H1 (cell line): ENCODE measurements around the gene SERPINB5. TPM values are rescaled to one million over a fixed set of nuclear protein-coding genes. Genes with fewer than 3 reads are reported as not detected.
A peak's percentile ranks its signal among the peaks of the same experiment; 100 is the strongest.

ENCODE experiments used
- CTCF ChIA-PET: fragments of 300-600 bp; sonication (Branson Sonifier 250); formaldehyde crosslinking; loops from one replicate; lab custom pipeline; 2021; ENCODE audit not compliant: partially characterized antibody; lab: Charles Lee
- POLR2A ChIA-PET: fragments of 300-600 bp; sonication (Branson Sonifier 250); formaldehyde crosslinking; loops from one replicate; lab custom pipeline; 2021; ENCODE audit warnings: inconsistent platforms; ENCODE audit not compliant: partially characterized antibody; lab: Charles Lee
- DNase-seq, 2 experiments: peaks; one replicate each; pipeline versions ENCODE4 v3.0.0 to v3.0.0-alpha.2; 2010 to 2022; ENCODE audit warnings: low spot score in 2 of 2, low read depth in 1 of 2, mixed read lengths in 1 of 2
- FAIRE-seq: peaks from 2 replicates; lab custom pipeline; 2011; peaks lifted over from hg19 to GRCh38; lab: Jason Lieb, UNC
- H2AFZ ChIP-seq: 2 replicates; pipeline ENCODE4 v1.8.1; 2012; ENCODE audit warnings: low read length, inconsistent platforms
- H2AK5ac ChIP-seq: 2 replicates; pipeline ENCODE4 v1.6.1; 2013; ENCODE audit warnings: low read depth, low read length
- H2BK120ac ChIP-seq: replicated peaks from 2 replicates; pipeline ENCODE3; 2013; ENCODE audit warnings: low read depth, low read length, inconsistent platforms
- H2BK12ac ChIP-seq: 2 replicates; pipeline ENCODE4 v1.6.1; 2013; ENCODE audit warnings: low read depth, low read length
- H2BK15ac ChIP-seq: 2 replicates; pipeline ENCODE4 v1.6.1; 2013; ENCODE audit warnings: low read length
- H2BK20ac ChIP-seq: 2 replicates; pipeline ENCODE4 v1.6.1; 2013; ENCODE audit warnings: low read length
- H2BK5ac ChIP-seq: 2 replicates; pipeline ENCODE4 v1.6.1; 2013; ENCODE audit warnings: low read depth, low read length
- H3K14ac ChIP-seq: 2 replicates; pipeline ENCODE4 v1.6.1; 2013; ENCODE audit warnings: inconsistent platforms; ENCODE audit not compliant: insufficient read length
- H3K18ac ChIP-seq: 2 replicates; pipeline ENCODE4 v1.6.1; 2013; ENCODE audit warnings: low read length; ENCODE audit errors: extremely low read depth
- H3K23ac ChIP-seq: 2 replicates; pipeline ENCODE4 v1.6.1; 2013; ENCODE audit warnings: inconsistent platforms; ENCODE audit not compliant: insufficient read length
- H3K23me2 ChIP-seq: 2 replicates; pipeline ENCODE4 v1.6.1; 2013; ENCODE audit warnings: low read depth, low read length
- H3K27ac ChIP-seq: 2 replicates; pipeline ENCODE4 v1.6.1; 2011; ENCODE audit warnings: low read depth, low read length, inconsistent platforms
- H3K27me3 ChIP-seq, 4 experiments: replicated peaks in 1 of 4; 1 replicate in 1 of 4; 2 replicates in 3 of 4; pipeline versions ENCODE4 v1.6.1 to v1.8.1; 2011 to 2013; ENCODE audit warnings: low read length in 3 of 4, mild to moderate bottlenecking in 3 of 4, inconsistent platforms in 2 of 4, mixed read lengths in 2 of 4, moderate library complexity in 1 of 4; ENCODE audit not compliant: control insufficient read depth in 3 of 4, insufficient read depth in 3 of 4; ENCODE audit errors: extremely low read depth in 1 of 4
- H3K36me3 ChIP-seq, 4 experiments: 2 replicates each; pipeline versions ENCODE4 v1.6.1 to v1.8.1; 2011 to 2013; ENCODE audit warnings: mild to moderate bottlenecking in 4 of 4, low read length in 3 of 4, moderate library complexity in 2 of 4, control low read depth in 1 of 4, inconsistent platforms in 1 of 4; ENCODE audit not compliant: insufficient read depth in 4 of 4, control insufficient read depth in 2 of 4
- H3K4ac ChIP-seq: replicated peaks from 2 replicates; pipeline ENCODE3; 2013; ENCODE audit warnings: low read length, low read depth, mixed read lengths, inconsistent platforms; ENCODE audit not compliant: insufficient read length
- H3K4me1 ChIP-seq, 4 experiments: replicated peaks in 1 of 4; 1 replicate in 1 of 4; 2 replicates in 3 of 4; pipeline versions ENCODE4 v1.6.1 to v1.8.1; 2011 to 2013; ENCODE audit warnings: low read length in 3 of 4, inconsistent platforms in 2 of 4, mixed read lengths in 1 of 4; ENCODE audit not compliant: insufficient read depth in 4 of 4, control insufficient read depth in 3 of 4
- H3K4me2 ChIP-seq, 2 experiments: 2 replicates each; pipeline versions ENCODE4 v1.6.1 to v1.8.1; 2011 to 2013; ENCODE audit warnings: low read depth in 2 of 2, low read length in 2 of 2, control low read depth in 1 of 2, inconsistent platforms in 1 of 2, mild to moderate bottlenecking in 1 of 2; ENCODE audit not compliant: insufficient read depth in 1 of 2
- H3K4me3 ChIP-seq, 4 experiments: fragments of 200-600, 300-600 bp in 1 of 4; sonication (generic), shearing (Covaris generic), sonication (Bioruptor Twin) in 1 of 4; 2 replicates each; pipeline versions ENCODE4 v1.5.1 to v1.8.1; 2011 to 2016; ENCODE audit warnings: low read length in 4 of 4, low read depth in 3 of 4, control low read depth in 2 of 4, inconsistent platforms in 2 of 4, mild to moderate bottlenecking in 2 of 4, mixed read lengths in 1 of 4, moderate library complexity in 1 of 4; ENCODE audit not compliant: insufficient read depth in 2 of 4; ENCODE audit errors: extremely low read depth in 1 of 4
- H3K56ac ChIP-seq: replicated peaks from 2 replicates; pipeline ENCODE3; 2013; ENCODE audit warnings: low read depth, mild to moderate bottlenecking, mixed read lengths, low read length, inconsistent platforms; ENCODE audit not compliant: insufficient read length
- H3K79me1 ChIP-seq: 2 replicates; pipeline ENCODE4 v1.6.1; 2013; ENCODE audit warnings: low read depth, low read length, control low read depth
- H3K79me2 ChIP-seq, 2 experiments: 2 replicates each; pipeline versions ENCODE4 v1.6.1 to v1.8.1; 2012 to 2013; ENCODE audit warnings: low read length in 2 of 2, mild to moderate bottlenecking in 2 of 2, inconsistent platforms in 1 of 2; ENCODE audit not compliant: insufficient read depth in 2 of 2, control insufficient read depth in 1 of 2
- H3K9ac ChIP-seq, 4 experiments: replicated peaks in 1 of 4; 1 replicate in 1 of 4; 2 replicates in 3 of 4; pipeline versions ENCODE4 v1.6.1 to v1.8.1; 2011 to 2013; ENCODE audit warnings: low read depth in 3 of 4, low read length in 3 of 4, control low read depth in 2 of 4, mild to moderate bottlenecking in 2 of 4, moderate library complexity in 2 of 4, inconsistent platforms in 1 of 4; ENCODE audit errors: extremely low read depth in 1 of 4
- H3K9me3 ChIP-seq, 2 experiments: 2 replicates each; pipeline versions ENCODE4 v1.6.1 to v1.8.1; 2012 to 2013; ENCODE audit warnings: mild to moderate bottlenecking in 2 of 2, moderate library complexity in 2 of 2, control low read depth in 1 of 2, inconsistent platforms in 1 of 2, low read depth in 1 of 2, low read length in 1 of 2, mixed read lengths in 1 of 2; ENCODE audit not compliant: insufficient read depth in 2 of 2
- H4K20me1 ChIP-seq, 2 experiments: replicated peaks in 1 of 2; 2 replicates each; pipeline versions ENCODE3 to v1.8.1; 2011 to 2013; ENCODE audit warnings: inconsistent platforms in 2 of 2, low read length in 2 of 2, mild to moderate bottlenecking in 1 of 2; ENCODE audit not compliant: insufficient read depth in 2 of 2, control insufficient read depth in 1 of 2
- H4K5ac ChIP-seq: 2 replicates; pipeline ENCODE4 v1.6.1; 2013; ENCODE audit warnings: low read length, low read depth, mixed read lengths, inconsistent platforms; ENCODE audit not compliant: insufficient read length
- H4K8ac ChIP-seq: 2 replicates; pipeline ENCODE4 v1.8.0; 2013; ENCODE audit warnings: mild to moderate bottlenecking, moderate library complexity, low read length, inconsistent platforms; ENCODE audit not compliant: insufficient read depth; ENCODE audit errors: extremely low read depth
- H4K91ac ChIP-seq: replicated peaks from 2 replicates; pipeline ENCODE3; 2013; ENCODE audit warnings: low read length, mixed read lengths, inconsistent platforms; ENCODE audit not compliant: insufficient read length
- BCL11A ChIP-seq, 2 experiments: IDR thresholded peaks; one replicate each; pipeline ENCODE4 v1.6.1; 2011; ENCODE audit warnings: low read depth in 2 of 2, low read length in 2 of 2, mild to moderate bottlenecking in 2 of 2
- CTCF ChIP-seq, 3 experiments: IDR thresholded peaks; 1 replicate in 2 of 3; 2 replicates in 1 of 3; pipeline versions ENCODE4 v1.5.1 to v1.6.1; 2011; ENCODE audit warnings: low read length in 3 of 3, mild to moderate bottlenecking in 3 of 3, inconsistent platforms in 2 of 3, low read depth in 1 of 3, moderate library complexity in 1 of 3; ENCODE audit not compliant: insufficient read depth in 1 of 3; ENCODE audit errors: control extremely low read depth in 1 of 3
- KDM5A ChIP-seq: fragments of 200-600 bp; IDR thresholded peaks from 2 replicates; pipeline ENCODE4 v1.7.1; 2012; ENCODE audit warnings: mild to moderate bottlenecking, low read length, inconsistent platforms, mixed read lengths
- POU5F1 ChIP-seq: IDR thresholded peaks from 2 replicates; pipeline ENCODE4 v1.6.1; 2011; ENCODE audit warnings: low read depth, mild to moderate bottlenecking, low read length, moderate library complexity
- RAD21 ChIP-seq, 2 experiments: IDR thresholded peaks in 1 of 2; conservative IDR thresholded peaks in 1 of 2; 2 replicates each; pipeline ENCODE4 v1.6.1; 2011; ENCODE audit warnings: low read depth in 2 of 2, low read length in 2 of 2, improper control_type of control experiment in 1 of 2, inconsistent platforms in 1 of 2, mild to moderate bottlenecking in 1 of 2, moderate library complexity in 1 of 2
- SIN3A ChIP-seq, 2 experiments: IDR thresholded peaks in 1 of 2; conservative IDR thresholded peaks in 1 of 2; 2 replicates each; pipeline ENCODE4 v1.6.1; 2011 to 2012; ENCODE audit warnings: low read length in 2 of 2, improper control_type of control experiment in 1 of 2, low read depth in 1 of 2, mild to moderate bottlenecking in 1 of 2
- TAF1 ChIP-seq: IDR thresholded peaks from 2 replicates; pipeline ENCODE4 v1.6.1; 2011; ENCODE audit warnings: mild to moderate bottlenecking, low read depth, low read length
- WGBS, 2 experiments: shearing (Covaris generic) in 1 of 2; methylation state at CpG; one replicate each; pipeline versions ENCODE4 v1.1.6 to v1.1.7; 2013 to 2015; ENCODE audit warnings: low lambda C conversion rate in 2 of 2, mixed read lengths in 2 of 2, inconsistent platforms in 1 of 2, low coverage in 1 of 2, missing lambda C conversion rate in 1 of 2; ENCODE audit not compliant: insufficient replicate concordance in 2 of 2, insufficient coverage in 1 of 2, insufficient read length in 1 of 2; ENCODE audit errors: extremely low coverage in 1 of 2, missing lambda C conversion rate in 1 of 2; 5-methylcytosine and 5-hydroxymethylcytosine counted together
- polyA plus RNA-seq, 7 experiments: library from polyadenylated mRNA; depleted of rRNA in 3 of 7; stranded (reverse) in 5 of 7; unstranded in 2 of 7; fragments of >200 nt in 5 of 7; fragments of 200-250 nt in 2 of 7; gene quantifications; 1 replicate in 5 of 7; 2 replicates in 1 of 7; 4 replicates in 1 of 7; pipeline versions ENCODE4 v1.2.1 to v1.2.3, GENCODE V29; 2011 to 2013; ENCODE audit warnings: missing spikeins in 2 of 7, mixed read lengths in 2 of 7
- total RNA-seq: library from RNA; stranded (reverse); fragmentation: NEBNext Ultra II Directional; extraction: Animal tissue kit (Norgen Biotek cat#: 25700); gene quantifications from 2 replicates; pipeline ENCODE4 v1.2.1, GENCODE V29; 2021
- TF ChIP-seq, protein P1 (sequence below): IDR thresholded peaks from 2 replicates; pipeline ENCODE4 v1.6.1; 2011; ENCODE audit warnings: low read length, improper control_type of control experiment

The SERPINB5 gene
- total and polyA plus RNA-seq, 2 of the 8 experiments (the other 6 are each of a cell fraction or from before 2014, with no cell fraction given), result 0.03 TPM; not detected in 1

GRCh38 chr18:63505566-63506335 lies 29.0 kb downstream of the SERPINB5 start:
- Histone ChIP-seq H4K5ac (no peak overlapping the region), H3K27ac (no peak overlapping the region), H4K8ac (no peak overlapping the region), H2BK5ac (no peak overlapping the region), H3K23me2 (no peaks in the 10 kb centered on the region), H4K20me1 (no peaks in the 10 kb centered on the region), H3K79me1 (no peaks in the 10 kb centered on the region), H2BK120ac (no peak overlapping the region), H4K91ac (no peak overlapping the region), H3K36me3 (no peaks in the 10 kb centered on the region), H3K56ac (no peak overlapping the region), H3K9ac (no peak overlapping the region), H3K23ac (no peak overlapping the region), H3K4me2 (no peak overlapping the region), H3K9me3 (no peaks in the 10 kb centered on the region), H2BK12ac (no peak overlapping the region), H2AFZ (no peak overlapping the region), H2BK20ac (no peak overlapping the region), H3K79me2 (no peaks in the 10 kb centered on the region), H3K18ac (no peak overlapping the region), H3K14ac (no peak overlapping the region), H3K27me3 (no peaks in the 10 kb centered on the region), H2BK15ac (no peak overlapping the region), H3K4me1 (no peaks in the 10 kb centered on the region; a peak in 1 of 7 replicates), H3K4me3 (no peak overlapping the region), H3K4ac (no peak overlapping the region), H2AK5ac (no peak overlapping the region)
- ChIA-PET POLR2A (no interaction called here), CTCF (interaction anchor here (0.6 to 17.3 kb wide), 39 partner anchors 8 to 488 kb away, joined by 3 to 366 read pairs (median 4); partner anchors contain the start of genes SERPINB13 and SERPINB5)
- peak; percentile 70 for FAIRE-seq
- WGBS, 2 experiments, result 66% methylated on average over 2 of the region's 2 CpGs; no CpG with 5 or more reads in 1 of the 2 experiments
- peak in 1 of 2 experiments; percentile 81 for DNase-seq
- TF ChIP-seq, protein P1, sequence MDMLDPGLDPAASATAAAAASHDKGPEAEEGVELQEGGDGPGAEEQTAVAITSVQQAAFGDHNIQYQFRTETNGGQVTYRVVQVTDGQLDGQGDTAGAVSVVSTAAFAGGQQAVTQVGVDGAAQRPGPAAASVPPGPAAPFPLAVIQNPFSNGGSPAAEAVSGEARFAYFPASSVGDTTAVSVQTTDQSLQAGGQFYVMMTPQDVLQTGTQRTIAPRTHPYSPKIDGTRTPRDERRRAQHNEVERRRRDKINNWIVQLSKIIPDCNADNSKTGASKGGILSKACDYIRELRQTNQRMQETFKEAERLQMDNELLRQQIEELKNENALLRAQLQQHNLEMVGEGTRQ, result no peak
- TF ChIP-seq TAF1 (no peak), KDM5A (no peak), POU5F1 (no peak), RAD21 (IDR thresholded peaks at IDR 0.05 in 1 of 2, conservative IDR thresholded peaks at IDR 0.05 in 1 of 2; ENCODE audit: low read depth in 2 of 2, low read length in 2 of 2) (peak; percentile 59 to 70), BCL11A (IDR thresholded peaks at IDR 0.05; ENCODE audit: low read depth in 2 of 2, low read length in 2 of 2) (no peak), CTCF (IDR thresholded peaks at IDR 0.05; ENCODE audit: control extremely low read depth in 1 of 3, insufficient read depth in 1 of 3, low read depth in 1 of 3, low read length in 3 of 3) (peak in 2 of 3 experiments; percentile 66 to 88; a peak in 3 of 4 replicates), SIN3A (conservative IDR thresholded peaks at IDR 0.05 in 1 of 2, IDR thresholded peaks at IDR 0.05 in 1 of 2; ENCODE audit: low read depth in 1 of 2, low read length in 2 of 2) (no peak)
